SK-N-SH (cell line): ENCODE results near the gene ZMPSTE24. TPM values are rescaled to one million over a fixed set of nuclear protein-coding genes. Genes with fewer than 3 reads are reported as not detected.

Experiments used
- CTCF ChIA-PET: fragments of 300-600, 350-600 bp; formaldehyde crosslinking; extraction: SDS; loops from one replicate; lab custom pipeline; 2021; lab: Yijun Ruan, JAX
- POLR2A ChIA-PET: fragments of 350-600 bp; sonication (Branson Sonifier 250); formaldehyde crosslinking; extraction: SDS; loops from one replicate; lab custom pipeline; 2020; ENCODE audit warnings: antibody characterized with exemption, inconsistent platforms; lab: Yijun Ruan, JAX
- DNase-seq: peaks from one replicate; pipeline ENCODE4 v3.0.0; 2012
- H2AFZ ChIP-seq: fragments of 200-600 bp; sonication (generic); 2 replicates; pipeline ENCODE4 v1.8.1; 2016; ENCODE audit warnings: antibody characterized with exemption, mild to moderate bottlenecking, low read depth
- H3F3A ChIP-seq: fragments of 200-600 bp; sonication (generic); replicated peaks from 2 replicates; pipeline ENCODE3; 2016; ENCODE audit warnings: antibody characterized with exemption, mild to moderate bottlenecking; ENCODE audit not compliant: insufficient read depth
- H3K27ac ChIP-seq, 2 experiments: fragments of 200-500 bp in 1 of 2; fragments of 200-600 bp in 1 of 2; sonication (Bioruptor generic) in 1 of 2; sonication (generic), shearing (Covaris generic) in 1 of 2; 2 replicates each; pipeline versions ENCODE4 v1.5.1 to v1.6.1; 2014 to 2016; ENCODE audit warnings: low read depth in 2 of 2, inconsistent platforms in 1 of 2, low read length in 1 of 2, mild to moderate bottlenecking in 1 of 2, mixed read lengths in 1 of 2
- H3K27me3 ChIP-seq: fragments of 200-600 bp; sonication (generic), shearing (Covaris generic); 2 replicates; pipeline ENCODE4 v1.6.1; 2016; ENCODE audit warnings: mixed run types; ENCODE audit not compliant: insufficient read depth
- H3K36me3 ChIP-seq, 2 experiments: fragments of 200-500 bp in 1 of 2; fragments of 200-600 bp in 1 of 2; sonication (Bioruptor generic) in 1 of 2; sonication (generic) in 1 of 2; replicated peaks in 1 of 2; 2 replicates each; pipeline versions ENCODE3 to v1.5.1; 2014 to 2016; ENCODE audit warnings: low read length in 1 of 2, mild to moderate bottlenecking in 1 of 2; ENCODE audit not compliant: insufficient read depth in 2 of 2, control insufficient read depth in 1 of 2
- H3K4me1 ChIP-seq, 2 experiments: fragments of 200-500 bp in 1 of 2; fragments of 200-600 bp in 1 of 2; sonication (Bioruptor generic) in 1 of 2; sonication (generic), shearing (Covaris generic) in 1 of 2; 2 replicates each; pipeline versions ENCODE4 v1.5.1 to v1.6.1; 2014 to 2016; ENCODE audit warnings: low read depth in 1 of 2, low read length in 1 of 2, mixed run types in 1 of 2; ENCODE audit not compliant: insufficient read depth in 2 of 2, control insufficient read depth in 1 of 2
- H3K4me2 ChIP-seq: fragments of 200-600 bp; sonication (generic), shearing (Covaris generic); 2 replicates; pipeline ENCODE4 v1.6.1; 2017; ENCODE audit warnings: mixed run types
- H3K4me3 ChIP-seq, 2 experiments: fragments of 200-500 bp in 1 of 2; fragments of 200-600 bp in 1 of 2; sonication (Bioruptor generic) in 1 of 2; sonication (generic), shearing (Covaris generic) in 1 of 2; 2 replicates each; pipeline versions ENCODE4 v1.5.1 to v1.8.1; 2014 to 2016; ENCODE audit warnings: low read depth in 2 of 2, inconsistent platforms in 1 of 2, low read length in 1 of 2, mild to moderate bottlenecking in 1 of 2, mixed read lengths in 1 of 2, moderate library complexity in 1 of 2
- H3K79me2 ChIP-seq: fragments of 200-600 bp; sonication (generic); 2 replicates; pipeline ENCODE4 v1.8.1; 2017; ENCODE audit warnings: mild to moderate bottlenecking; ENCODE audit not compliant: insufficient read depth
- H3K9ac ChIP-seq: fragments of 200-600 bp; sonication (generic); 2 replicates; pipeline ENCODE4 v1.6.1; 2017; ENCODE audit warnings: mixed run types
- H3K9me2 ChIP-seq: fragments of 200-600 bp; sonication (generic); 2 replicates; pipeline ENCODE4 v1.6.1; 2017; ENCODE audit warnings: mixed run types
- H3K9me3 ChIP-seq: fragments of 200-600 bp; sonication (generic); 2 replicates; pipeline ENCODE4 v1.6.1; 2017; ENCODE audit warnings: mixed run types, mild to moderate bottlenecking, moderate library complexity
- H4K20me1 ChIP-seq: fragments of 200-600 bp; sonication (generic); 2 replicates; pipeline ENCODE4 v1.6.1; 2017; ENCODE audit warnings: mild to moderate bottlenecking, mixed run types; ENCODE audit not compliant: insufficient read depth
- CHD2 ChIP-seq: fragments of 150-350 bp; IDR thresholded peaks from 2 replicates; pipeline ENCODE4 v1.6.1; 2018; ENCODE audit warnings: low read length; ENCODE audit not compliant: partially characterized antibody
- EZH2phosphoT487 ChIP-seq: fragments of 200-600 bp; sonication (generic); IDR thresholded peaks from 2 replicates; pipeline ENCODE4 v1.6.1; 2017; ENCODE audit warnings: low read depth, mixed run types, mild to moderate bottlenecking, antibody characterized with exemption, moderate library complexity, borderline replicate concordance
- FOXJ3 ChIP-seq: sonication (generic); formaldehyde crosslinking; IDR thresholded peaks from 2 replicates; pipeline ENCODE4 v1.5.1; 2020; ENCODE audit warnings: mild to moderate bottlenecking, missing genetic modification reagents
- FOXM1 ChIP-seq: IDR thresholded peaks from 2 replicates; pipeline ENCODE4 v1.4.0; 2012; ENCODE audit warnings: low read depth, mild to moderate bottlenecking
- GATA2 ChIP-seq: sonication (generic); formaldehyde crosslinking; IDR thresholded peaks from 2 replicates; pipeline ENCODE4 v1.5.0; 2020; ENCODE audit warnings: mild to moderate bottlenecking, missing genetic modification reagents
- IRF3 ChIP-seq: fragments of 150-350 bp; IDR thresholded peaks from 2 replicates; pipeline ENCODE4 v1.6.1; 2016; ENCODE audit warnings: mild to moderate bottlenecking, low read depth, low read length
- JUND ChIP-seq: IDR thresholded peaks from 2 replicates; pipeline ENCODE4 v1.4.0; 2012
- MAX ChIP-seq: IDR thresholded peaks from 2 replicates; pipeline ENCODE4 v1.4.0; 2012; ENCODE audit warnings: low read depth
- PBX3 ChIP-seq: IDR thresholded peaks from 2 replicates; pipeline ENCODE4; 2012
- POLR2AphosphoS5 ChIP-seq: IDR thresholded peaks from 2 replicates; pipeline ENCODE4 v1.6.1; 2012; ENCODE audit warnings: low read depth, low read length
- RAD21 ChIP-seq: IDR thresholded peaks from 2 replicates; pipeline ENCODE4 v1.6.1; 2012; ENCODE audit warnings: mild to moderate bottlenecking, low read length
- SIN3A ChIP-seq: IDR thresholded peaks from 2 replicates; pipeline ENCODE4 v1.6.1; 2012; ENCODE audit warnings: low read depth, mild to moderate bottlenecking, low read length, moderate library complexity, borderline replicate concordance
- SMC3 ChIP-seq: IDR thresholded peaks from 2 replicates; pipeline ENCODE4 v1.6.1; 2012; ENCODE audit warnings: low read depth, low read length, improper control_type of control experiment
- TAF1 ChIP-seq: IDR thresholded peaks from 2 replicates; pipeline ENCODE4 v1.6.1; 2012; ENCODE audit warnings: low read depth, mild to moderate bottlenecking, low read length, moderate library complexity, borderline replicate concordance
- TEAD4 ChIP-seq: IDR thresholded peaks from 2 replicates; pipeline ENCODE4 v1.4.0; 2012; ENCODE audit warnings: mild to moderate bottlenecking, borderline replicate concordance; ENCODE audit not compliant: insufficient read depth
- ZBTB33 ChIP-seq: IDR thresholded peaks from 2 replicates; pipeline ENCODE4 v1.4.0; 2012; ENCODE audit warnings: low read depth, borderline replicate concordance
- WGBS: methylation state at CpG from one replicate; pipeline ENCODE4 v1.1.6; 2017; ENCODE audit warnings: low lambda C conversion rate; 5-methylcytosine and 5-hydroxymethylcytosine counted together
- polyA plus RNA-seq, 3 experiments: library from polyadenylated mRNA; depleted of rRNA; stranded (reverse); fragments of >200 nt; gene quantifications; 2 replicates each; pipeline ENCODE4 v1.2.3, GENCODE V29; 2012

ZMPSTE24 gene
- polyA plus RNA-seq, 1 of the 3 experiments (the other 2 are of a cell fraction) = 13.7 TPM

- CTCF ChIA-PET = interaction anchor here (1.0 to 2.1 kb wide), 4 partner anchors 59 to 112 kb away, joined by 3 to 6 read pairs (median 4); no protein-coding TSS in a partner anchor
- Histone ChIP-seq H3K4me1 (peaks cover 10 to 11% of the 10 kb centered on the region in 2 experiments; a peak in 3 of 4 replicates), H4K20me1 (no peaks in the 10 kb centered on the region), H3K79me2 (peaks cover 63% of the 10 kb centered on the region), H3K27me3 (no peaks in the 10 kb centered on the region), H3K9me3 (no peaks in the 10 kb centered on the region), H2AFZ (0 out of 2 replicates have a peak overlapping the region, but pooled peaks have one; percentile 94), H3F3A (peaks cover 9% of the 10 kb centered on the region), H3K4me3 (peak overlapping the region; percentile 75 to 93), H3K9me2 (no peaks in the 10 kb centered on the region), H3K36me3 (peaks cover 12 to 22% of the 10 kb centered on the region in 2 experiments), H3K4me2 (peak overlapping the region; percentile 77), H3K27ac (peak overlapping the region; percentile 96 to 99), H3K9ac (peak overlapping the region; percentile 99)
- no peak for DNase-seq
- POLR2A ChIA-PET = no interaction called here
- TF ChIP-seq TEAD4 (no peak), FOXM1 (no peak), CHD2 (no peak), PBX3 (no peak), EZH2phosphoT487 (no peak), SMC3 (no peak), RAD21 (no peak), FOXJ3 (CRISPR knock-in tag) (no peak), SIN3A (no peak), MAX (no peak), GATA2 (CRISPR knock-in tag) (no peak), IRF3 (no peak), TAF1 (no peak), POLR2AphosphoS5 (no peak), JUND (no peak)
- 43% methylated on average over 6 of the region's 6 CpGs for WGBS
These were observed 1.5 kb upstream of the ZMPSTE24 start for GRCh38 chr1:40256401-40257084.

GRCh38 chr1:40257313-40257687, 736 bp upstream of the ZMPSTE24 start:
- TF ChIP-seq ZBTB33 (no peak), PBX3 (no peak), FOXJ3 (CRISPR knock-in tag) (no peak)
- 0% methylated on average over 16 of the region's 16 CpGs for WGBS
- peaks cover 10 to 11% of the 10 kb centered on the region in 2 experiments; a peak in 3 of 4 replicates for H3K4me1 ChIP-seq
- peak overlapping the region; percentile 96 to 99 for H3K27ac ChIP-seq
- peaks cover 17 to 29% of the 10 kb centered on the region in 2 experiments for H3K36me3 ChIP-seq
- H3F3A ChIP-seq = peaks cover 9% of the 10 kb centered on the region
- peak overlapping the region; percentile 77 for H3K4me2 ChIP-seq
- H3K9me2 ChIP-seq = no peaks in the 10 kb centered on the region
- peak overlapping the region; percentile 94 for H2AFZ ChIP-seq
- H3K9me3 ChIP-seq = no peaks in the 10 kb centered on the region
- H3K4me3 ChIP-seq = peak overlapping the region; percentile 75 to 93
- peaks cover 71% of the 10 kb centered on the region for H3K79me2 ChIP-seq
- no peak for DNase-seq
- ChIA-PET CTCF (interaction anchor here (1.0 to 2.1 kb wide), 3 partner anchors 21 to 105 kb away, joined by 3 to 6 read pairs (median 5); no protein-coding TSS in a partner anchor), POLR2A (interaction anchor here (1.0 kb wide), 1 partner anchor 96 kb away, joined by 4 read pairs; the partner anchor contains the start of gene RLF)
- H4K20me1 ChIP-seq = no peaks in the 10 kb centered on the region
- H3K27me3 ChIP-seq = no peaks in the 10 kb centered on the region
- H3K9ac ChIP-seq = peak overlapping the region; percentile 99
